ENCODE data around the gene NQO2.

DNA sequence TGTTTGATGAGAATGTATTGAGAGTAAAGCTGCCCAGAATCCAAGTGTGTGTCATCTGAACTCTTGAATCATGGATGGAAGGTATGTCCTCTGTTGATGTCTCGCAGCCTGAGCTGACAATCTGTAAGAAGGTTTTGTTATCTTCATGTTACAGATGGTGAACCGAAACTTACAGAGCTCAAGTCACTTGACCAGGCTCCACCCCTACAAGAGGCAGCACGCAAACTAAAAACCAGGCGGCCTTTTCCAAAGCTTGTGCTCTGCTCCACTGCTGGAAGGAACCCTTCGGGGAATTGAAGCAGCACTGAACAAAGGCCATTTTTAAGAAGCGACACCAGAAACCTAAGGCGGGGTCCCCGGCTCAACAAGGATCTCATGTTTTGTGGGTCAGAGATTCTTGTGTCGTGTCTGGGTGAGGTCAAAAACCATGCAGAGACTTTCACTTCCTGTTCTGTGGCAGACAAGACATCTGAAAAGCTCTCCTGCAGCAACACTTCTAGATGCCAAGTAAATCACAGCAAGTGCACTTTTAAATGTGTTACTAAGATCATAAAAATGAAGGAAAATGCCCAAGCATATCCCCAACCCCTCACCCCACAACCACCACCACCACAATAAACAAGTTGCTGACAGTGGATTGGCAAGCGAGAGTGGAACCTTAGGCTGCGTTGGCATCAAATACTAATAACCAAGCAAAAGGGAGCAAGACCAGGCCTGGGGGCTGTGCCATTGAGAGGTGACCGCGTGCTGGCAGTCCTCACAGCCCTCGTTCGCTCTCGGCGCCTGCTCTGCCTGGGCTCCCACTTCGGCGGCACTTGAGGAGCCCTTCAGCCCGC lies 27.3 kb downstream of the NQO2 start:
- TF ChIP-seq NFIC (IDR thresholded peaks at IDR 0.05): no peak
- no peak for TF ChIP-seq EGR1 (IDR thresholded peaks at IDR 0.05)
- TF ChIP-seq, protein P1, sequence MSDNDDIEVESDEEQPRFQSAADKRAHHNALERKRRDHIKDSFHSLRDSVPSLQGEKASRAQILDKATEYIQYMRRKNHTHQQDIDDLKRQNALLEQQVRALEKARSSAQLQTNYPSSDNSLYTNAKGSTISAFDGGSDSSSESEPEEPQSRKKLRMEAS (IDR thresholded peaks at IDR 0.05): no peak
- TF ChIP-seq, protein P2, sequence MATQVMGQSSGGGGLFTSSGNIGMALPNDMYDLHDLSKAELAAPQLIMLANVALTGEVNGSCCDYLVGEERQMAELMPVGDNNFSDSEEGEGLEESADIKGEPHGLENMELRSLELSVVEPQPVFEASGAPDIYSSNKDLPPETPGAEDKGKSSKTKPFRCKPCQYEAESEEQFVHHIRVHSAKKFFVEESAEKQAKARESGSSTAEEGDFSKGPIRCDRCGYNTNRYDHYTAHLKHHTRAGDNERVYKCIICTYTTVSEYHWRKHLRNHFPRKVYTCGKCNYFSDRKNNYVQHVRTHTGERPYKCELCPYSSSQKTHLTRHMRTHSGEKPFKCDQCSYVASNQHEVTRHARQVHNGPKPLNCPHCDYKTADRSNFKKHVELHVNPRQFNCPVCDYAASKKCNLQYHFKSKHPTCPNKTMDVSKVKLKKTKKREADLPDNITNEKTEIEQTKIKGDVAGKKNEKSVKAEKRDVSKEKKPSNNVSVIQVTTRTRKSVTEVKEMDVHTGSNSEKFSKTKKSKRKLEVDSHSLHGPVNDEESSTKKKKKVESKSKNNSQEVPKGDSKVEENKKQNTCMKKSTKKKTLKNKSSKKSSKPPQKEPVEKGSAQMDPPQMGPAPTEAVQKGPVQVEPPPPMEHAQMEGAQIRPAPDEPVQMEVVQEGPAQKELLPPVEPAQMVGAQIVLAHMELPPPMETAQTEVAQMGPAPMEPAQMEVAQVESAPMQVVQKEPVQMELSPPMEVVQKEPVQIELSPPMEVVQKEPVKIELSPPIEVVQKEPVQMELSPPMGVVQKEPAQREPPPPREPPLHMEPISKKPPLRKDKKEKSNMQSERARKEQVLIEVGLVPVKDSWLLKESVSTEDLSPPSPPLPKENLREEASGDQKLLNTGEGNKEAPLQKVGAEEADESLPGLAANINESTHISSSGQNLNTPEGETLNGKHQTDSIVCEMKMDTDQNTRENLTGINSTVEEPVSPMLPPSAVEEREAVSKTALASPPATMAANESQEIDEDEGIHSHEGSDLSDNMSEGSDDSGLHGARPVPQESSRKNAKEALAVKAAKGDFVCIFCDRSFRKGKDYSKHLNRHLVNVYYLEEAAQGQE (IDR thresholded peaks at IDR 0.05; ENCODE audit: low read depth): no peak
- no peak for TF ChIP-seq EP300 (IDR thresholded peaks at IDR 0.05; ENCODE audit: borderline replicate concordance)
- TF ChIP-seq CREB1 (IDR thresholded peaks at IDR 0.05; ENCODE audit: low read depth): no peak
- no peak for TF ChIP-seq TEAD4 (IDR thresholded peaks at IDR 0.05)
- TF ChIP-seq RAD21 (IDR thresholded peaks at IDR 0.05; ENCODE audit: low read depth): no peak
- no peak for TF ChIP-seq ZBTB7A (IDR thresholded peaks at IDR 0.05; ENCODE audit: low read depth)
- TF ChIP-seq CEBPB (IDR thresholded peaks at IDR 0.05): no peak
- TF ChIP-seq FOXM1 (IDR thresholded peaks at IDR 0.05; ENCODE audit: borderline replicate concordance, low read depth): no peak
- no peak for TF ChIP-seq TCF12 (IDR thresholded peaks at IDR 0.05; ENCODE audit: low read depth)
- TF ChIP-seq YY1 (IDR thresholded peaks at IDR 0.05; ENCODE audit: low read depth): no peak
